Posterior cingulate gyrus (tissue), 11 donors: ENCODE measurements around the gene COPE.

Experiments
- DNase-seq, 10 donors: peaks; one replicate each; pipeline versions ENCODE4 v3.0.0 to v3.0.0-alpha.2; 2020 to 2021; ENCODE audit warnings: mixed read lengths in 3 of 10
- intact Hi-C: fragments of 100-400 bp; cut with DNase I; formaldehyde crosslinking; loops from one replicate; pipeline ENCODE4 v1.15.1; 2023

COPE gene

GRCh38 chr19:18897094-18898029, 21.8 kb downstream of the COPE start:
- DNase-seq, result no peak
- intact Hi-C loops, result no loop called here

- DNase-seq, result peak in 8 of 10 donors; percentile 33 to 92 (median 54)
- intact Hi-C loops, result no loop called here
Measured at GRCh38 chr19:18896421-18896841, 22.8 kb downstream of the COPE start.

- DNase-seq, result peak in 5 of 10 donors; percentile 37 to 95 (median 71)
- intact Hi-C loops, result no loop called here
Measured at GRCh38 chr19:18895824-18896341, 23.3 kb downstream of the COPE start, which contains the start of gene CERS1. CERS1 (minus strand) TSS chr19:18896158; CDS start chr19:18896072, 86 bp downstream.

- intact Hi-C loops, result no loop called here
- peak; percentile 76 to 98 (median 84) for DNase-seq
Measured at GRCh38 chr19:18895038-18895823, 24.0 kb downstream of the COPE start.

GRCh38 chr19:18894254-18895037, 24.7 kb downstream of the COPE start:
- intact Hi-C loops, result no loop called here
- peak; percentile 91 to 99 (median 94) for DNase-seq

GRCh38 chr19:18893587-18894253, 25.5 kb downstream of the COPE start:
- intact Hi-C loops, result no loop called here
- peak in 2 of 10 donors; percentile 27 to 89 for DNase-seq

- intact Hi-C loops, result no loop called here
- peak in 1 of 10 donors; percentile 72 for DNase-seq
Measured at GRCh38 chr19:18889949-18890745, 29.0 kb downstream of the COPE start.

- DNase-seq, result no peak
Measured at GRCh38 chr19:18886972-18887371, 32.2 kb downstream of the COPE start.

GRCh38 chr19:18883526-18884304, 35.5 kb downstream of the COPE start:
- intact Hi-C loops, result no loop called here
- DNase-seq, result no peak

More at GRCh38 chr19:18886972-18887371, 32.2 kb downstream of the COPE start:
- intact Hi-C loops, result no loop called here

GRCh38 chr19:18881491-18881890, 37.7 kb downstream of the COPE start:
- no peak for DNase-seq
- intact Hi-C loops, result no loop called here

GRCh38 chr19:18879579-18880373, 39.4 kb downstream of the COPE start:
- intact Hi-C loops, result no loop called here
- DNase-seq, result no peak

- no peak for DNase-seq
- intact Hi-C loops, result no loop called here
Measured at GRCh38 chr19:18878858-18879578, 40.2 kb downstream of the COPE start.

- no peak for DNase-seq
- intact Hi-C loops, result no loop called here
Measured at GRCh38 chr19:18878058-18878797, 41.0 kb downstream of the COPE start.

GRCh38 chr19:18876865-18877264, 42.3 kb downstream of the COPE start:
- intact Hi-C loops, result no loop called here
- DNase-seq, result no peak

- intact Hi-C loops, result no loop called here
- DNase-seq, result no peak
Measured at GRCh38 chr19:18875726-18876125, 43.5 kb downstream of the COPE start.

- no peak for DNase-seq
- intact Hi-C loops, result no loop called here
Measured at GRCh38 chr19:18871543-18871942, 47.6 kb downstream of the COPE start.
